NCI-H748 (cell line): ENCODE measurements around the gene DEAF1.

Experiments used
- DNase-seq: peaks from one replicate; lab custom pipeline; 2025; ENCODE audit not compliant: unreplicated experiment; lab: John Stamatoyannopoulos, UW

The DEAF1 gene

GRCh38 chr11:597166-597725 is 97.8 kb downstream of the DEAF1 start:
- DNase-seq, result no peak

DNA sequence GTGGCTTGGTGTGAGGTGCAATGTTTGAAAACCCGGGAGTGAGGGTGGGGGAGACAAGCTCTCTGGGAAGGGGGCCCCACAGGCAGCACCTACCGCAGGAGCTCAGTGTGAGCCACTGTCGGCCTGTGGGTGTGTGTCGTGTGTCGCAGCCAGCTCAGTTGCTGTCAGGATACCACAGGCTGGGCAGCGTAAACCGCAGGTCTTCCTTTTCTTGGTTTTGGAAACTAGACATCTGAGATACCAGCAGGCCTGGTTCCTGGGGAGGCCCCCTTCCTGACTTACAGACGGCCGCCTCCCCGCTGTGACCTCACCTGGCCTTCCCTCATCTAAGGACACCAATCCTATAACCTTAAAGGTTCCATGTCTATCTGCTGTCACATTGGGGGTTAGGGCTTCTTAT is 98.6 kb downstream of the DEAF1 start:
- no peak for DNase-seq

- no peak for DNase-seq
Measured at GRCh38 chr11:595400-595799, 99.6 kb downstream of the DEAF1 start.
